K562 (cell line): ENCODE results near the gene TMEM129. TPM values are rescaled to one million over a fixed set of nuclear protein-coding genes. Genes with fewer than 3 reads are reported as not detected.

Experiments used
- ATF3 ChIP-seq, 2 experiments: fragments of 450-650 bp in 1 of 2; sonication (generic) in 1 of 2; formaldehyde crosslinking in 1 of 2; IDR thresholded peaks in 1 of 2; conservative IDR thresholded peaks in 1 of 2; 2 replicates each; pipeline versions ENCODE4 v1.6.1 to v1.8.1; 2016 to 2023; ENCODE audit warnings: mild to moderate bottlenecking in 2 of 2, moderate library complexity in 2 of 2, inconsistent platforms in 1 of 2, missing genetic modification reagents in 1 of 2
- EGR1 ChIP-seq: fragments of 450-650 bp; conservative IDR thresholded peaks from 2 replicates; pipeline ENCODE4 v1.6.1; 2017; ENCODE audit warnings: mild to moderate bottlenecking
- REST ChIP-seq, 2 experiments: fragments of 450-650 bp; formaldehyde crosslinking in 1 of 2; IDR thresholded peaks; 2 replicates each; pipeline versions ENCODE4 v1.4.0 to v1.6.1; 2014 to 2020; ENCODE audit warnings: mild to moderate bottlenecking in 2 of 2, borderline replicate concordance in 1 of 2, low read depth in 1 of 2
- polyA plus RNA-seq, 8 experiments: library from polyadenylated mRNA; depleted of rRNA in 4 of 8; stranded (reverse) in 5 of 8; unstranded in 3 of 8; fragments of >200 nt; fragmentation: Nextera tagmentation in 2 of 8; fragmentation: Illumina TruSeq in 1 of 8; extraction: Ambion mirVana in 2 of 8; extraction: Trizol in 1 of 8; gene quantifications; 2 replicates each; pipeline versions ENCODE4 v1.2.1 to v1.2.3, GENCODE V29; 2011 to 2014; ENCODE audit warnings: inconsistent platforms in 1 of 8, missing spikeins in 1 of 8
- total RNA-seq, 7 experiments: library from RNA; depleted of rRNA in 6 of 7; stranded (reverse); fragments of >200 nt in 6 of 7; fragmentation: Illumina TruSeq in 2 of 7; extraction: Trizol in 2 of 7; gene quantifications; 2 replicates each; pipeline versions ENCODE4 v1.2.1 to v1.2.3, GENCODE V29; 2011 to 2021; ENCODE audit warnings: low replicate concordance in 1 of 7
- TF ChIP-seq, protein P1 (sequence below): sonication (generic); formaldehyde crosslinking; IDR thresholded peaks from 2 replicates; pipeline ENCODE4 v1.8.0; 2022; ENCODE audit warnings: mild to moderate bottlenecking, missing genetic modification reagents, borderline replicate concordance

TMEM129 gene
- total and polyA plus RNA-seq, 9 of the 15 experiments (the other 6 are each of a cell fraction or from before 2014, with no cell fraction given): 0.34 to 47.2 (median 18.8) TPM

GRCh38 chr4:1751919-1752283 lies 30.8 kb upstream of the TMEM129 start (continued):
- peak; percentile 76 for TF ChIP-seq REST (IDR thresholded peaks at IDR 0.05; ENCODE audit: borderline replicate concordance)
- 0 out of 2 replicates have a peak, but pooled peaks have one; percentile 25 for TF ChIP-seq REST (CRISPR knock-in tag; IDR thresholded peaks at IDR 0.05; ENCODE audit: low read depth)
- no peak for TF ChIP-seq ATF3 (IDR thresholded peaks at IDR 0.05)
- TF ChIP-seq ATF3 (CRISPR knock-in tag; conservative IDR thresholded peaks at IDR 0.05): no peak
- TF ChIP-seq EGR1: peak; percentile 65
- TF ChIP-seq, protein P1, sequence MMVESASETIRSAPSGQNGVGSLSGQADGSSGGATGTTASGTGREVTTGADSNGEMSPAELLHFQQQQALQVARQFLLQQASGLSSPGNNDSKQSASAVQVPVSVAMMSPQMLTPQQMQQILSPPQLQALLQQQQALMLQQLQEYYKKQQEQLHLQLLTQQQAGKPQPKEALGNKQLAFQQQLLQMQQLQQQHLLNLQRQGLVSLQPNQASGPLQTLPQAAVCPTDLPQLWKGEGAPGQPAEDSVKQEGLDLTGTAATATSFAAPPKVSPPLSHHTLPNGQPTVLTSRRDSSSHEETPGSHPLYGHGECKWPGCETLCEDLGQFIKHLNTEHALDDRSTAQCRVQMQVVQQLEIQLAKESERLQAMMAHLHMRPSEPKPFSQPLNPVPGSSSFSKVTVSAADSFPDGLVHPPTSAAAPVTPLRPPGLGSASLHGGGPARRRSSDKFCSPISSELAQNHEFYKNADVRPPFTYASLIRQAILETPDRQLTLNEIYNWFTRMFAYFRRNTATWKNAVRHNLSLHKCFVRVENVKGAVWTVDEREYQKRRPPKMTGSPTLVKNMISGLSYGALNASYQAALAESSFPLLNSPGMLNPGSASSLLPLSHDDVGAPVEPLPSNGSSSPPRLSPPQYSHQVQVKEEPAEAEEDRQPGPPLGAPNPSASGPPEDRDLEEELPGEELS (CRISPR knock-in tag): 0 out of 2 replicates have a peak, but pooled peaks have one; percentile 25
